Upper lobe of left lung (tissue), 6 donors: ENCODE results near the gene GPR141. TPM values are rescaled to one million over a fixed set of nuclear protein-coding genes. Genes with fewer than 3 reads are reported as not detected.

Experiments
- ATAC-seq, 2 donors: fragments of 200-7000 bp; cut with Tn5 transposase; one replicate each; pipeline ENCODE4 v1.9.1; 2022; ENCODE audit warnings: mild to moderate bottlenecking in 2 of 2, moderate library complexity in 2 of 2; ENCODE audit not compliant: low FRiP score in 2 of 2
- DNase-seq, 2 donors: peaks; one replicate each; pipeline ENCODE4 v3.0.0-alpha.2; 2019 to 2020
- H3K27ac ChIP-seq, 4 donors: fragments of 200-600 bp; sonication (generic); one replicate each; pipeline ENCODE4 v1.5.1; 2016 to 2019
- H3K27me3 ChIP-seq, 4 donors: fragments of 200-600 bp; sonication (generic); one replicate each; pipeline ENCODE4 v1.5.1; 2017 to 2019
- H3K36me3 ChIP-seq, 4 donors: fragments of 200-600 bp; sonication (generic); one replicate each; pipeline ENCODE4 v1.5.1; 2016 to 2019
- H3K4me1 ChIP-seq, 4 donors: fragments of 200-600 bp; sonication (generic); one replicate each; pipeline ENCODE4 v1.5.1; 2018 to 2019
- H3K4me3 ChIP-seq, 4 donors: fragments of 200-600 bp; sonication (generic); one replicate each; pipeline ENCODE4 v1.5.1; 2017 to 2019; ENCODE audit warnings: mild to moderate bottlenecking in 2 of 4, moderate library complexity in 1 of 4
- H3K9me3 ChIP-seq, 4 donors: fragments of 200-600 bp; sonication (generic); one replicate each; pipeline ENCODE4 v1.5.1; 2018 to 2019
- CTCF ChIP-seq, 6 experiments: fragments of 450-650 bp in 4 of 6; fragments of 200-600 bp in 2 of 6; sonication (generic) in 2 of 6; IDR thresholded peaks; one replicate each; pipeline ENCODE4 v1.5.1; 2016 to 2019; ENCODE audit warnings: antibody characterized with exemption in 6 of 6
- EP300 ChIP-seq, 4 donors: sonication (generic); formaldehyde crosslinking; IDR thresholded peaks; one replicate each; pipeline ENCODE4 v1.5.1; 2017; ENCODE audit warnings: antibody characterized with exemption in 4 of 4, control low read depth in 2 of 4
- POLR2A ChIP-seq, 4 donors: fragments of 450-650 bp; IDR thresholded peaks; one replicate each; pipeline ENCODE4 v1.5.1; 2016 to 2017; ENCODE audit warnings: antibody characterized with exemption in 4 of 4, mild to moderate bottlenecking in 2 of 4
- POLR2AphosphoS5 ChIP-seq, 2 donors: sonication (generic); formaldehyde crosslinking; IDR thresholded peaks; one replicate each; pipeline ENCODE4 v1.5.1; 2017; ENCODE audit warnings: antibody characterized with exemption in 2 of 2
- WGBS, 2 donors: methylation state at CpG; one replicate each; pipeline ENCODE4 v1.1.5; 2017 to 2018; 5-methylcytosine and 5-hydroxymethylcytosine counted together
- total RNA-seq, 6 donors: library from RNA; depleted of rRNA in 4 of 6; stranded (reverse); fragments of >200 nt in 4 of 6; gene quantifications; one replicate each; pipeline versions ENCODE4 v1.1.0 to v1.2.1, GENCODE V29; 2016 to 2021
- donor health status: DM: no; HTN: no; CAD: no; lungs with moderate emphysema.
- donor health status: DM: no; HTN: yes; CAD: no; lungs with severe emphysema.

Gene GPR141
- total RNA-seq, 6 donors from 2014 or later: 1.4 to 4.4 (median 3.9) TPM; not detected in 1

GRCh38 chr7:37670436-37670835 is 13.1 kb upstream of the GPR141 start:
- no peak for DNase-seq
- WGBS, 2 donors: 44 to 63% methylated on average over 1 of the region's 1 CpG
- no peak overlapping the region for H3K27ac ChIP-seq
- no peaks in the 10 kb centered on the region for H3K27me3 ChIP-seq
- H3K36me3 ChIP-seq: no peaks in the 10 kb centered on the region
- no peaks in the 10 kb centered on the region for H3K9me3 ChIP-seq
- H3K4me3 ChIP-seq: no peak overlapping the region
- ATAC-seq: no peak
- H3K4me1 ChIP-seq: no peaks in the 10 kb centered on the region
- no peak for TF ChIP-seq CTCF (IDR thresholded peaks at IDR 0.05)
- no peak for TF ChIP-seq POLR2AphosphoS5 (IDR thresholded peaks at IDR 0.05)
- no peak for TF ChIP-seq EP300 (IDR thresholded peaks at IDR 0.05)
- TF ChIP-seq POLR2A (IDR thresholded peaks at IDR 0.05): no peak

GRCh38 chr7:37671876-37672275 is 11.7 kb upstream of the GPR141 start:
- no peak for TF ChIP-seq CTCF (IDR thresholded peaks at IDR 0.05)
- no peak for TF ChIP-seq POLR2AphosphoS5 (IDR thresholded peaks at IDR 0.05)
- no peak for TF ChIP-seq EP300 (IDR thresholded peaks at IDR 0.05)
- TF ChIP-seq POLR2A (IDR thresholded peaks at IDR 0.05): no peak
- Histone ChIP-seq H3K4me1 (peaks cover 0 to 3% (median 0%) of the 10 kb centered on the region in 4 donors), H3K27me3 (no peaks in the 10 kb centered on the region), H3K27ac (no peak overlapping the region), H3K36me3 (no peaks in the 10 kb centered on the region), H3K4me3 (no peak overlapping the region), H3K9me3 (no peaks in the 10 kb centered on the region)
- DNase-seq: no peak
- 57 to 67% methylated on average over 3 of the region's 3 CpGs for WGBS, 2 donors
- no peak for ATAC-seq

DNA sequence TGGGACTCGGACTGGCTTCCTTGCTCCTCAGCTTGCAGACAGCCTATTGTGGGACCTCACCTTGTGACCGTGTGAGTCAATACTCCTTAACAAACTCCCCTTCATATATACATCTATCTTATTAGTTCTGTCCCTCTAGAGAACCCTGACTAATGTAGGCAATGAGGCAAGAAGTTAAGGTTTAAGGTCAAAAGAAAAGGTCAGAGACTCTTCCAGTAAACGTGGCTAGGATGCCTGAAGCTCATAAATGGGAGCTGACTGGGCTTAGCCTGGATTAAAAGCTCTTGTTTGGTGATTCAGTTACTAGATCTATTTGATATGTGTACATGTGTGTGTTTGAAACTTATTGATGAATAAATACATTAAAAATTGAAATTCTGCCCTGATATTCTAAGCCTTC is 10.6 kb upstream of the GPR141 start:
- no peak for ATAC-seq
- DNase-seq: no peak
- no peak for TF ChIP-seq POLR2AphosphoS5 (IDR thresholded peaks at IDR 0.05)
- no peak for TF ChIP-seq EP300 (IDR thresholded peaks at IDR 0.05)
- no peak overlapping the region for H3K4me3 ChIP-seq
- H3K9me3 ChIP-seq: no peaks in the 10 kb centered on the region
- H3K27ac ChIP-seq: no peak overlapping the region
- H3K27me3 ChIP-seq: no peaks in the 10 kb centered on the region
- no peaks in the 10 kb centered on the region for H3K36me3 ChIP-seq
- H3K4me1 ChIP-seq: peaks cover 0 to 3% (median 0%) of the 10 kb centered on the region in 4 donors
- 81 to 82% methylated on average over 3 of the region's 3 CpGs for WGBS, 2 donors

DNA sequence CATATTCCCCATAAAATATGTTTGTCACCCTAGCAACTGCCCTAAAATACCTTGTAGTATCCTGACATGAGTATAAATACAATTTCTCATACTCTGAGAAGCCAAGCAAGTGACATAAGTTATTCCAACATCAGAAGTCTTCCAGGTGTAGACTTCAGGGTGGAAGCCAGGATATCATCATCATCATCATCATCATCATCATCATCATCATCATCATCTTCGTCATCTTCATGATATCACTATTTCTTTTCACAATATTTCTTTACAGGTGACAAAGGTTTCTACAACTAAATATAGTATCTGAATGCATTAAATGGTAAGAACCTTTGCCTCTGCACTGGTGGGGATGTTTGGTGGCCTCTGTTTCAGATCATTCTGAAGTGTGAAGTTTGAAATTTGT is 10.0 kb upstream of the GPR141 start:
- WGBS, 2 donors: 87 to 93% methylated on average over 1 of the region's 1 CpG
- Histone ChIP-seq H3K27me3 (no peaks in the 10 kb centered on the region), H3K27ac (no peak overlapping the region), H3K9me3 (no peaks in the 10 kb centered on the region), H3K36me3 (no peaks in the 10 kb centered on the region), H3K4me3 (no peak overlapping the region), H3K4me1 (peaks cover 0 to 3% (median 0%) of the 10 kb centered on the region in 4 donors)
- no peak for TF ChIP-seq EP300 (IDR thresholded peaks at IDR 0.05)
- TF ChIP-seq POLR2AphosphoS5 (IDR thresholded peaks at IDR 0.05): no peak
- TF ChIP-seq CTCF (IDR thresholded peaks at IDR 0.05): no peak
- TF ChIP-seq POLR2A (IDR thresholded peaks at IDR 0.05): no peak
- DNase-seq (no peak), ATAC-seq (no peak)

- no peaks in the 10 kb centered on the region for H3K9me3 ChIP-seq
- no peak overlapping the region for H3K4me3 ChIP-seq
- H3K4me1 ChIP-seq: peaks cover 0 to 3% (median 0%) of the 10 kb centered on the region in 4 donors
- DNase-seq (no peak), ATAC-seq (peak; percentile 70 to 78)
- no peaks in the 10 kb centered on the region for H3K36me3 ChIP-seq
- H3K27ac ChIP-seq: peak overlapping the region in 1 of 4 donors; percentile 37
- WGBS, 2 donors: 34 to 50% methylated on average over 5 of the region's 5 CpGs
- no peaks in the 10 kb centered on the region for H3K27me3 ChIP-seq
- TF ChIP-seq POLR2AphosphoS5 (IDR thresholded peaks at IDR 0.05): no peak
- no peak for TF ChIP-seq EP300 (IDR thresholded peaks at IDR 0.05)
- no peak for TF ChIP-seq CTCF (IDR thresholded peaks at IDR 0.05)
- no peak for TF ChIP-seq POLR2A (IDR thresholded peaks at IDR 0.05)
These were observed 9.0 kb upstream of the GPR141 start for GRCh38 chr7:37674531-37674930.
